Measurements from ENCODE around the gene GPNMB.
"Not testable (repeated sequence)": the region's sequence is repeated elsewhere in the genome, so short reads cannot be mapped to it uniquely, and the experiment has no call there.

GPNMB gene

DNA sequence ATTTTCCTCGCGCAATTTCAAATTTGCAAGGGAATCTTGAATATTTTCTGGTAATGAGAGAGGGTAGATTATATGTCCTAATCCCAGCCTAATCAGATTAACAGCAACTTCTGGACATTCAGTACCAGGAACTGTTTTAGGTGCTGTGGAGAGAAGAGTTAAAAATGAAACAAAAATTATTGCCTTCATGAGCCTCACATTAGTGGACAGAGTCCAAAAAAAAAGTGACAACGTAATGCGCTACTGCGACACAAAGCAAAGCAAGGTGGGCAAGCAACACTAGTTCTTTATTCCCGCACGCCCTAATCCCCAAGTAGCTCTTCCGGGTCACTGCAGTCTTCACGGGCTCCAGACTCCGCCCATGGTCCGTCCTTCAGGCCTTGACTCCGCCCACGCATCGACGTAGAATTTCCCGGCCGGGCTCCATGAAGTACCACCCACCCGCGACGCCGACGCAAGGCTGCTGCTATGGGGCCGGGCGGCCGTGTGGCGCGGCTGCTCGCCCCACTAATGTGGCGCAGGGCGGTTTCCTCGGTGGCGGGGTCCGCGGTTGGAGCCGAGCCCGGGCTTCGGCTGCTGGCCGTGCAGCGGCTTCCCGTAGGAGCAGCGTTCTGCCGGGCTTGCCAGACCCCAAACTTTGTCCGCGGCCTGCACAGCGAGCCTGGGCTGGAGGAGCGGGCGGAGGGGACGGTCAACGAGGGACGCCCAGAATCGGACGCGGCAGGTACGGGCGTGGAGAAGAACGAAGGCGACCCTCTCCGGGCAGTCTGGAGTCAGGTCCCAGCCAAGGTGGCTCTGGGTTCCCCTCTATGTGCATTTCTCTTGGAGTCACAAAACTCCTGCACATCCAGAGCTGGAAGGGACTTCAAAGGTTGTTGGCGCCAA is 52.6 kb downstream of the GPNMB start, which contains the start of gene MALSU1:
MALSU1 (plus strand) TSS at position 455 of the 885 bp plus-strand sequence; CDS start at position 469, 14 bp downstream.
- peak; percentile 91 for DNase-seq (ENCODE audit: low read depth in 1 of 2, low spot score in 1 of 2)

DNA sequence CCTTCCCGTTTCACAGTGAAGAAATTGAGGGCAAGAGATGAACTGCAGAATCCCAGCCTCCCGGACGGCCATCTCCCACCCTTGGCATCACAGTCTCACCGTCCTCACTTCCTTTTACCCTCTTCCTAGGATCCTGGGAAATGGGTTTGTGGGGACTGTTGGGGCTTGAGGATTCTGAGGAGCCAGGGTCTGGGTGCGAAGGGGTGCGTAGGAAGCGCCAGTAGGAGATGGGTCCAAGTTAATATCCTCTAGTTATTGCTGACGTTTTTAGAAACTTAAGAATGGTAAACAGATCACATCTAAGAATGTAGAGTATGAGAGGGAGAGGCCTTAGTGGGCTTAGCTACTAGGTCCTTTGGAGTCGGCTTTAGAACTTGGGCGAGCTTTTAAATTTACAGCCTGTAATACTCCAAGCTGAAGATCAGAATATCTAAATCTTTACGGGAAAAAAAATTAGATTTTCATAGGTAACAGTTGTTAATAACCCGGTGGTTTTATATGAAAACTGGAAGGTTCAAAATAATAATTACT is 53.3 kb downstream of the GPNMB start:
- DNase-seq (ENCODE audit: low read depth in 1 of 2, low spot score in 1 of 2), result no peak

DNA sequence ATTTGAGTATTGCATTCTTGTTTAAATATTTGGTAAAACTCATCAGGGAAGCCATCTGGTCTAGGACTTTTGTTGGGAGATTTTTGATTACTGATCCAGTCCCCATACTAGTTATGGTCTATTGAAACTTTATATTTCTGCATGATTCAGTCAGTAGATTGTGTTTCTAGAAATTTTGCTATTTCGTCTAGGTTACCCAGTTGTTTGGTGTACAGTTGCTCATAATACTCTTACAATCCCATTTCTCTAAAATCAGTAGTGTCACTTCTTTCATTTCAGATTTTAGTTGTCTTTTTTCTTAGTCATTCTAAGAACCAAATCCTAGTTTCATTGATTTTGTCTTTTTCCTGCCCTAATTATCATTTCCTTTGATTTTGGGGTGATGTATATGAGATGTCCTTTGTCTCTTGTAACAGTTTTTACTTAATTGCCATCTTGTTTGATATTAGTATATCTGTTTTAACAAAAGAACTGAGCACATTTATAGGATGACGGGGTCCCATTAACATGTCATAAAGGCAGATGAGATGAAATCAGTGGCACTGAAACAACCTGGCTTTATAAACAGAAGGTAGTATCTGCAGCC is 60.5 kb downstream of the GPNMB start:
- DNase-seq (ENCODE audit: low read depth in 1 of 2, low spot score in 1 of 2), result no peak

DNA sequence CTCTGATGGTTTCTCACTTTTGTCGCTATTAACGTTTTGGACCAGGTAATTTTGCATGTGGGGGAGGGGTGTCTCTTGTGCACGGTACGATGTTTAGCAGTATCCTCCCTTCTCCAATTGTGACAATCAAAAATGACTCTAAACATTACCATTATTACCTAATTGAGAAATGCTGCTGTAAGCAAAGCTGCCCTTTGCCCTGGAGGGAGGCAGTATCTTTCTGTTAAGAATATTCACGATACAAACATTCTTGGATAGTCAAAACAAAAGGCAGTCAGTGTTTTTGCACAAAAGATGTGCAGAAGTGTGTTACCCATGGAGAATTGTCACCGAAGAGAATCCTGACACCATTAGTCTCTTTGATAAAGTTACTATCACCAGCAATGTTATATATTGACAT is 62.2 kb downstream of the GPNMB start:
- DNase-seq (ENCODE audit: low read depth in 1 of 2, low spot score in 1 of 2), result no peak

DNA sequence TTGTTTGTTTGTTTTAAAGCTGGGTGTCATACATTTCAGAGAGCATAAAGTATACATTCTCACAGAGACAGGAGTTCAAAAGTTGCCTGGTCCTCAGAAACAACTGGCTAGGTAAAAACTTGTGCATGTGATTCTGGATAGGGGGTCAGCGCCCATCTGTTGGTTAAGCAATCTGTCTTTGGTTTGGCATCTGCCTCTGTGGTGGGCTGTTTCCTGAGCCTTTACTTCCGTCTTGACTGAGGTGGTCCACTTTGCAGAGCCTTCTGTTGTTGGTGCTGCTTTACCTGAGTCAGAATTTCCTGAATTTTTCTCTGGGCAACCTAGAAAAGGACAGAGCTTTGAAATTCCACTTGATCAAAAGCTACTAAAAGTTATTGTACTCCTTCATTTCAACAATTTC is 65.6 kb downstream of the GPNMB start:
- DNase-seq (ENCODE audit: low read depth in 1 of 2, low spot score in 1 of 2), result not testable (repeated sequence)

DNA sequence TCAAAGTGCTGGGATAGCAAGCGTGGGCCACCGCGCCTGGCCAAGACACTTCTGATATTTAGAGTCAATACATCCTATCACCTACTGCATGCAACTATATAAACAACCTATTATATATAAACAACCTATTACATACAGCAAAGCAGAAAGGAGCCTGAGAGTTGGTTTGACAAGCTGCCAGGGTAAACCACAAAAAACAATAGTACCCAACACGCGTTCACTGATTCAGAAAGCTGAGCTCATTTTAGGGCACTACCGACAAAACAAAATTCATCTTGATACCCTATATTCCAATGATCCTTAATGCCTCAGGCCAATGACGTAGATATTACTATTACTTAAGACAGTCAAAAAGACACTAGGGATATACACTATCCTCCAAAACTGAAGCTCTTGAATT is 68.8 kb downstream of the GPNMB start:
- DNase-seq (ENCODE audit: low read depth in 1 of 2, low spot score in 1 of 2), result no peak
